Activated CD4-positive, alpha-beta T cell treated with anti-CD3 and anti-CD28 coated beads, Interleukin-2, amount 10 ng/mL, durations not matched to agents 7 days and 5 days (primary cell): Measurements from ENCODE around the gene A2ML1. TPM values are rescaled to one million over a fixed set of nuclear protein-coding genes. Genes with fewer than 3 reads are reported as not detected.
A peak's percentile ranks its signal among the peaks of the same experiment; 100 is the strongest.
"Not testable (repeated sequence)": the region's sequence is repeated elsewhere in the genome, so short reads cannot be mapped to it uniquely, and the experiment has no call there.

Source experiments
- CTCF ChIA-PET: fragments of 350-600 bp; sonication (Branson Sonifier 250); formaldehyde crosslinking; loops from one replicate; lab custom pipeline; 2021; ENCODE audit warnings: antibody characterized with exemption; lab: Charles Lee
- POLR2A ChIA-PET: fragments of 350-600 bp; sonication (Branson Sonifier 250); formaldehyde crosslinking; loops from one replicate; lab custom pipeline; 2021; ENCODE audit warnings: antibody characterized with exemption; lab: Charles Lee
- DNase-seq: peaks from one replicate; pipeline ENCODE4 v3.0.0-alpha.2; 2020
- H3K27ac Mint-ChIP-seq: one replicate; pipeline ENCODE4 v1.8.0; 2021; ENCODE audit warnings: mild to moderate bottlenecking, moderate library complexity, mixed read lengths
- H3K27me3 Mint-ChIP-seq: one replicate; pipeline ENCODE4 v1.8.0; 2021; ENCODE audit warnings: mixed read lengths
- H3K36me3 Mint-ChIP-seq: one replicate; pipeline ENCODE4 v1.8.0; 2021; ENCODE audit warnings: low read depth, mixed read lengths
- H3K4me1 Mint-ChIP-seq: one replicate; pipeline ENCODE4 v1.8.0; 2021; ENCODE audit warnings: mixed read lengths
- H3K4me3 Mint-ChIP-seq: one replicate; pipeline ENCODE4 v1.8.0; 2021; ENCODE audit warnings: mild to moderate bottlenecking, moderate library complexity, mixed read lengths
- H3K9me3 Mint-ChIP-seq: one replicate; pipeline ENCODE4 v1.8.0; 2021; ENCODE audit warnings: mixed read lengths
- total RNA-seq, 2 experiments: library from RNA; stranded (reverse); gene quantifications; one replicate each; pipeline ENCODE4 v1.2.3, GENCODE V29; 2021

Gene A2ML1
- total RNA-seq, 2 experiments from 2014 or later, result not detected

DNA sequence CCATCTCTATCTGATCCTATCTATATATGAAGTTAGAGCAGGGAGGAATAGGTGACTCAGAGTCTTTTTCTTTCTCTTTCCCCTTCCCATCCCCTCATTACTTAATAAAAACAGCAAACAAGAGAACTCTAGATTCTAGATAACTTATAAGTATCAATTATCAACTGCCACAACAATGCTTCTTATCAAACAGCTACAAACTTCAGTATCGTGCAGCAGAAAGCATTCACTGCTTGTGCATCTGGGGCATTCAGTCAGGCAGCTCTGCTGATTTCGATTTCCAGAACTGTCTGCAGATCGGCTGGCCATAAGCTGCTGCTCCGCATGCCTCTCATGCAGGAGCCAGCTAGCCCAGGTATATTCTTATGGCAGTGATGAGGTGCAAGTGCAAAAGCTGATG is 19.4 kb downstream of the A2ML1 start:
- DNase-seq, result no peak
- no peak overlapping the region for H3K27ac Mint-ChIP-seq
- ChIA-PET CTCF (no interaction called here), POLR2A (no interaction called here)
- no peaks in the 10 kb centered on the region for H3K4me1 Mint-ChIP-seq
- H3K9me3 Mint-ChIP-seq, result no peaks in the 10 kb centered on the region
- H3K36me3 Mint-ChIP-seq, result no peaks in the 10 kb centered on the region
- no peak overlapping the region for H3K4me3 Mint-ChIP-seq
- H3K27me3 Mint-ChIP-seq, result peaks cover 2% of the 10 kb centered on the region

DNA sequence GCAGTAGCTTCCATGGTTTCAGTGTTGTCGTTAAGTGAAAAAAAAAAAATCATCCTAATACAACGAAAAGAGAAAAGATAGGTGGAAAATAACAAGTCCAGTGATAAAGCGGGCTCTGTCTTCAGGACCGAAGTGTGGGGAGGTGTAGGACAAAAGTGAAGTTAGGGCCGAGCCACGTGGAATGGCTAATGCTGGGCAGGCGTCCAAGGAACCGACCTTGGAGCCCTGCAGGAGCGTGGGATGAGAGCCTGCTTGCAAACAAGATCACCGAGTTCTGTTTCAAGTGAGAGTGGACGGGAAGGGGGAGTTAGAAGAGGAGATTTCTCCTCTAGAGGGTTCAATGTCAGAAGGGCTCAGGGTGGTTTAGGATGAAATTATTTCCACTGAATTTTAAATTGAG is 22.2 kb downstream of the A2ML1 start:
- ChIA-PET CTCF (no interaction called here), POLR2A (no interaction called here)
- no peaks in the 10 kb centered on the region for H3K4me1 Mint-ChIP-seq
- H3K27me3 Mint-ChIP-seq, result peaks cover 2% of the 10 kb centered on the region
- no peak for DNase-seq
- H3K4me3 Mint-ChIP-seq, result no peak overlapping the region
- H3K27ac Mint-ChIP-seq, result no peak overlapping the region
- no peaks in the 10 kb centered on the region for H3K36me3 Mint-ChIP-seq
- no peaks in the 10 kb centered on the region for H3K9me3 Mint-ChIP-seq

- ChIA-PET POLR2A (no interaction called here), CTCF (interaction anchor here (1.0 kb wide), 1 partner anchor 14 kb away, joined by 3 read pairs; no protein-coding TSS in a partner anchor)
- H3K36me3 Mint-ChIP-seq, result no peaks in the 10 kb centered on the region
Observed at GRCh38 chr12:8846305-8846704, 23.9 kb downstream of the A2ML1 start.

DNA sequence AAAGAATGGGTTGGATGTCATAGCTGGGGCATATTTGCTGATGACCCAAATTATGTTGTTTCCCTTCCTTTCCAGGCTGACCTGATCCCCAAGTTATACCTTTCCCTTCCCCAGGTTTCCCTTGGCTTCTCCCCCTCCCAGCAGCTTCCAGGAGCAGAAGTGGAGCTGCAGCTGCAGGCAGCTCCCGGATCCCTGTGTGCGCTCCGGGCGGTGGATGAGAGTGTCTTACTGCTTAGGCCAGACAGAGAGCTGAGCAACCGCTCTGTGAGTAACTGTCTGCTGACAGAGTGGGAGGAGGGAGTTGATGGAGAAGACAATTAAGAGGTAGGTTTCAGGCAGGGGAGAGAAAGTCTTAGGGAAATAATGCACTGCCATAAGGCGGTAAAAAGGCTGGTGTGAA is 25.0 kb downstream of the A2ML1 start:
- Mint-ChIP-seq H3K4me1 (no peaks in the 10 kb centered on the region), H3K36me3 (no peaks in the 10 kb centered on the region), H3K27ac (no peak overlapping the region), H3K27me3 (no peaks in the 10 kb centered on the region), H3K4me3 (no peak overlapping the region), H3K9me3 (no peaks in the 10 kb centered on the region)
- no peak for DNase-seq
- CTCF ChIA-PET, result interaction anchor here (0.6 to 0.7 kb wide), 3 partner anchors 22 to 1358 kb away, joined by 3 read pairs; no protein-coding TSS in a partner anchor
- POLR2A ChIA-PET, result no interaction called here

More at GRCh38 chr12:8846305-8846704, 23.9 kb downstream of the A2ML1 start:
- Mint-ChIP-seq H3K4me3 (no peak overlapping the region), H3K9me3 (no peaks in the 10 kb centered on the region), H3K4me1 (no peaks in the 10 kb centered on the region), H3K27ac (no peak overlapping the region), H3K27me3 (no peaks in the 10 kb centered on the region)
- no peak for DNase-seq

GRCh38 chr12:8849876-8850275 is 27.5 kb downstream of the A2ML1 start:
- CTCF ChIA-PET, result no interaction called here
- H3K4me1 Mint-ChIP-seq, result no peaks in the 10 kb centered on the region
- H3K36me3 Mint-ChIP-seq, result no peaks in the 10 kb centered on the region
- DNase-seq, result no peak
- POLR2A ChIA-PET, result no interaction called here
- no peaks in the 10 kb centered on the region for H3K9me3 Mint-ChIP-seq
- H3K27me3 Mint-ChIP-seq, result no peaks in the 10 kb centered on the region
- H3K27ac Mint-ChIP-seq, result no peak overlapping the region
- H3K4me3 Mint-ChIP-seq, result no peak overlapping the region

- Mint-ChIP-seq H3K27me3 (no peaks in the 10 kb centered on the region), H3K27ac (no peak overlapping the region), H3K36me3 (no peaks in the 10 kb centered on the region)
Observed at GRCh38 chr12:8852119-8852518, 29.7 kb downstream of the A2ML1 start.

GRCh38 chr12:8855891-8856290 is 33.5 kb downstream of the A2ML1 start:
- ChIA-PET CTCF (no interaction called here), POLR2A (no interaction called here)
- Mint-ChIP-seq H3K36me3 (no peaks in the 10 kb centered on the region), H3K4me3 (no peak overlapping the region), H3K9me3 (no peaks in the 10 kb centered on the region), H3K4me1 (no peaks in the 10 kb centered on the region), H3K27ac (no peak overlapping the region), H3K27me3 (peaks cover 1% of the 10 kb centered on the region)
- DNase-seq, result no peak

More at GRCh38 chr12:8852119-8852518, 29.7 kb downstream of the A2ML1 start:
- H3K9me3 Mint-ChIP-seq, result no peaks in the 10 kb centered on the region
- CTCF ChIA-PET, result interaction anchor here (1.2 kb wide), 1 partner anchor 10 kb away, joined by 3 read pairs; no protein-coding TSS in a partner anchor
- POLR2A ChIA-PET, result no interaction called here
- DNase-seq, result no peak
- no peak overlapping the region for H3K4me3 Mint-ChIP-seq
- H3K4me1 Mint-ChIP-seq, result no peaks in the 10 kb centered on the region

DNA sequence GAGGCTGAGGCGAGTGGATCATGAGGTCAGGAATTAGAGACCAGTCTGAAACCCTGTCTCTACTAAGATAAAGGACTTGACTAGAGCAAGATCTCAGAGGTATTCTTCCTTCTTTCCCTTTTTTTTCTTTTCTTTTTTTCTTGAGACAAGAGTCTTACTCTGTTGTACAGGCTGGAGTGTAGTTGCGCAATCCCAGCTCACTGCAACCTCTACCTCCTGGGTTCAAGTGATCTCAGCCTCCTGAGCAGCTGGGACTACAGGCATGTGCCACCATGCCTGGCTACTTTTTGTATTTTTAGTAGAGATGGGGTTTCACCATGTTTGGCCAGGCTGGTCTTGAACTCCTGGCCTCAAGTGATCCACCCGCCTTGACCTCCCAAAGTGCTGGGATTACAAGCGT is 37.0 kb downstream of the A2ML1 start:
- DNase-seq, H3K4me1 Mint-ChIP-seq, H3K27ac Mint-ChIP-seq, H3K27me3 Mint-ChIP-seq, H3K36me3 Mint-ChIP-seq, POLR2A ChIA-PET, H3K9me3 Mint-ChIP-seq, H3K4me3 Mint-ChIP-seq: not testable (repeated sequence)
- CTCF ChIA-PET, result interaction anchor here (0.6 kb wide), 1 partner anchor 235 kb away, joined by 3 read pairs; no protein-coding TSS in a partner anchor

GRCh38 chr12:8860165-8860961 is 37.9 kb downstream of the A2ML1 start:
- CTCF ChIA-PET, result interaction anchor here (0.6 to 1.2 kb wide), 5 partner anchors 14 to 236 kb away, joined by 3 read pairs; partner anchors contain the start of gene MFAP5
- no peak overlapping the region for H3K27ac Mint-ChIP-seq
- H3K4me1 Mint-ChIP-seq, result no peaks in the 10 kb centered on the region
- POLR2A ChIA-PET, result no interaction called here
- H3K36me3 Mint-ChIP-seq, result no peaks in the 10 kb centered on the region
- no peaks in the 10 kb centered on the region for H3K9me3 Mint-ChIP-seq
- H3K4me3 Mint-ChIP-seq, result no peak overlapping the region
- DNase-seq, result peak; percentile 41
- peaks cover 1% of the 10 kb centered on the region for H3K27me3 Mint-ChIP-seq

- H3K9me3 Mint-ChIP-seq, result no peaks in the 10 kb centered on the region
- H3K27ac Mint-ChIP-seq, result no peak overlapping the region
- ChIA-PET POLR2A (no interaction called here), CTCF (no interaction called here)
- no peaks in the 10 kb centered on the region for H3K4me1 Mint-ChIP-seq
- no peaks in the 10 kb centered on the region for H3K27me3 Mint-ChIP-seq
- no peak for DNase-seq
- no peak overlapping the region for H3K4me3 Mint-ChIP-seq
- H3K36me3 Mint-ChIP-seq, result no peaks in the 10 kb centered on the region
Observed at GRCh38 chr12:8866429-8866828, 44.0 kb downstream of the A2ML1 start.

GRCh38 chr12:8867009-8867408 is 44.6 kb downstream of the A2ML1 start:
- H3K36me3 Mint-ChIP-seq, result no peaks in the 10 kb centered on the region
- POLR2A ChIA-PET, result no interaction called here
- CTCF ChIA-PET, result no interaction called here

DNA sequence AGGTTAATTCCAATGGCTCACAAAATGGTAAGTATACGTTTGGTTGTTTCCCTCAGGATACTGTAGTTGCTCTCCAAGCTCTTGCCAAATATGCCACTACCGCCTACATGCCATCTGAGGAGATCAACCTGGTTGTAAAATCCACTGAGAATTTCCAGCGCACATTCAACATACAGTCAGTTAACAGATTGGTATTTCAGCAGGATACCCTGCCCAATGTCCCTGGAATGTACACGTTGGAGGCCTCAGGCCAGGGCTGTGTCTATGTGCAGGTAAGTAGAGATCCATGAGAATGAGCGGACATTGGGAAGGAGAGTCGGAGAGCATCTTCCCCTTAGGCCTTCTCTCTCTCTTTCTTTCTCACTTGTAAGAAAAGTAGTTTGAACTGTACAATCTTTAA is 45.4 kb downstream of the A2ML1 start:
- no peak overlapping the region for H3K27ac Mint-ChIP-seq
- no peak overlapping the region for H3K4me3 Mint-ChIP-seq
- H3K4me1 Mint-ChIP-seq, result no peaks in the 10 kb centered on the region
- ChIA-PET CTCF (no interaction called here), POLR2A (no interaction called here)
- no peaks in the 10 kb centered on the region for H3K27me3 Mint-ChIP-seq
- no peaks in the 10 kb centered on the region for H3K36me3 Mint-ChIP-seq
- no peak for DNase-seq
- no peaks in the 10 kb centered on the region for H3K9me3 Mint-ChIP-seq

More at GRCh38 chr12:8867009-8867408, 44.6 kb downstream of the A2ML1 start:
- Mint-ChIP-seq H3K9me3 (no peaks in the 10 kb centered on the region), H3K4me1 (no peaks in the 10 kb centered on the region), H3K27me3 (no peaks in the 10 kb centered on the region), H3K4me3 (no peak overlapping the region), H3K27ac (no peak overlapping the region)
- no peak for DNase-seq

GRCh38 chr12:8870586-8870985 is 48.2 kb downstream of the A2ML1 start:
- Mint-ChIP-seq H3K4me3 (no peak overlapping the region), H3K4me1 (no peaks in the 10 kb centered on the region), H3K9me3 (no peaks in the 10 kb centered on the region), H3K27me3 (no peaks in the 10 kb centered on the region), H3K27ac (no peak overlapping the region), H3K36me3 (no peaks in the 10 kb centered on the region)
- no peak for DNase-seq
- ChIA-PET POLR2A (no interaction called here), CTCF (no interaction called here)
